H9 (cell line): Measurements from ENCODE around the gene AGTPBP1. TPM values are rescaled to one million over a fixed set of nuclear protein-coding genes. Genes with fewer than 3 reads are reported as not detected.

Experiments
- DNase-seq: peaks from one replicate; pipeline ENCODE4 v3.0.0-alpha.2; 2017
- H2AFZ ChIP-seq: one replicate; pipeline ENCODE4 v1.6.1; 2013; ENCODE audit warnings: mild to moderate bottlenecking, low read length, control low read depth, moderate library complexity
- H2AK5ac ChIP-seq: 2 replicates; pipeline ENCODE4 v1.6.1; 2013; ENCODE audit warnings: low read length, control low read depth, mixed read lengths; ENCODE audit not compliant: insufficient read length
- H2BK120ac ChIP-seq: one replicate; pipeline ENCODE4 v1.6.1; 2013; ENCODE audit warnings: low read depth, mild to moderate bottlenecking, low read length, control low read depth, inconsistent platforms; ENCODE audit not compliant: poor library complexity, severe bottlenecking
- H2BK12ac ChIP-seq: 2 replicates; pipeline ENCODE4 v1.6.1; 2013; ENCODE audit warnings: low read length, control low read depth, mixed read lengths, low read depth; ENCODE audit not compliant: insufficient read length
- H2BK15ac ChIP-seq: 2 replicates; pipeline ENCODE4 v1.6.1; 2013; ENCODE audit warnings: low read depth, low read length, control low read depth
- H2BK20ac ChIP-seq: one replicate; pipeline ENCODE4 v1.6.1; 2013; ENCODE audit warnings: low read depth, mild to moderate bottlenecking, low read length, control low read depth, inconsistent platforms; ENCODE audit not compliant: poor library complexity, severe bottlenecking
- H2BK5ac ChIP-seq: 2 replicates; pipeline ENCODE4 v1.6.1; 2013; ENCODE audit warnings: low read length, control low read depth, mixed read lengths; ENCODE audit not compliant: insufficient read length
- H3K14ac ChIP-seq: 2 replicates; pipeline ENCODE4 v1.6.1; 2013; ENCODE audit warnings: low read length, control low read depth; ENCODE audit not compliant: insufficient read depth
- H3K18ac ChIP-seq: 2 replicates; pipeline ENCODE4 v1.6.1; 2013; ENCODE audit warnings: low read depth, mild to moderate bottlenecking, mixed read lengths, low read length, control low read depth; ENCODE audit not compliant: insufficient read length
- H3K23ac ChIP-seq: 2 replicates; pipeline ENCODE4 v1.6.1; 2013; ENCODE audit warnings: low read length, control low read depth, mixed read lengths, low read depth; ENCODE audit not compliant: insufficient read length
- H3K23me2 ChIP-seq: 2 replicates; pipeline ENCODE4 v1.6.1; 2013; ENCODE audit warnings: low read depth, mild to moderate bottlenecking, mixed read lengths, low read length, control low read depth; ENCODE audit not compliant: insufficient read length, poor library complexity, severe bottlenecking
- H3K27ac ChIP-seq: 2 replicates; pipeline ENCODE4 v1.5.1; 2013; ENCODE audit warnings: low read length, control low read depth, mixed read lengths, low read depth; ENCODE audit not compliant: insufficient read length
- H3K27me3 ChIP-seq: 2 replicates; pipeline ENCODE4 v1.6.1; 2013; ENCODE audit warnings: low read length, control low read depth, inconsistent platforms; ENCODE audit not compliant: insufficient read depth
- H3K4ac ChIP-seq: 2 replicates; pipeline ENCODE4 v1.6.1; 2013; ENCODE audit warnings: low read depth, mild to moderate bottlenecking, control low read depth, inconsistent platforms, low read length, moderate library complexity
- H3K4me1 ChIP-seq: 2 replicates; pipeline ENCODE4 v1.6.1; 2013; ENCODE audit warnings: low read length, control low read depth, inconsistent platforms; ENCODE audit not compliant: insufficient read depth
- H3K4me2 ChIP-seq: 2 replicates; pipeline ENCODE4 v1.6.1; 2013; ENCODE audit warnings: low read length, control low read depth, mixed read lengths; ENCODE audit not compliant: insufficient read length, insufficient read depth
- H3K56ac ChIP-seq: 2 replicates; pipeline ENCODE4 v1.6.1; 2013; ENCODE audit warnings: low read depth, mild to moderate bottlenecking, mixed read lengths, low read length, control low read depth; ENCODE audit not compliant: insufficient read length
- H3K79me1 ChIP-seq: 2 replicates; pipeline ENCODE4 v1.6.1; 2013; ENCODE audit warnings: low read depth, mild to moderate bottlenecking, moderate library complexity, low read length, control low read depth, inconsistent platforms; ENCODE audit not compliant: insufficient read depth, poor library complexity, severe bottlenecking
- H3K79me2 ChIP-seq: 2 replicates; pipeline ENCODE4 v1.6.1; 2013; ENCODE audit warnings: low read length, control low read depth, inconsistent platforms; ENCODE audit not compliant: insufficient read depth
- H3K9ac ChIP-seq: 2 replicates; pipeline ENCODE4 v1.6.1; 2013; ENCODE audit warnings: low read length, control low read depth, mixed read lengths; ENCODE audit not compliant: insufficient read length; ENCODE audit errors: extremely low read depth
- H3K9me3 ChIP-seq: one replicate; pipeline ENCODE4 v1.6.1; 2013; ENCODE audit warnings: low read depth, low read length, inconsistent platforms; ENCODE audit not compliant: control insufficient read depth
- H3T11ph ChIP-seq: one replicate; pipeline ENCODE4 v1.6.1; 2013; ENCODE audit warnings: mild to moderate bottlenecking, low read length, control low read depth, inconsistent platforms
- H4K20me1 ChIP-seq: one replicate; pipeline ENCODE4 v1.6.1; 2013; ENCODE audit not compliant: control insufficient read depth, insufficient read length, insufficient read depth
- H4K5ac ChIP-seq: 2 replicates; pipeline ENCODE4 v1.6.1; 2013; ENCODE audit warnings: low read depth, mild to moderate bottlenecking, mixed read lengths, low read length, control low read depth; ENCODE audit not compliant: insufficient read length
- H4K8ac ChIP-seq: replicated peaks from 2 replicates; pipeline ENCODE4 v1.6.1; 2013; ENCODE audit warnings: low read length, control low read depth, mixed read lengths, low read depth; ENCODE audit not compliant: insufficient read length
- H4K91ac ChIP-seq: 2 replicates; pipeline ENCODE4 v1.6.1; 2013; ENCODE audit warnings: low read depth, mild to moderate bottlenecking, moderate library complexity, mixed read lengths, low read length, control low read depth; ENCODE audit not compliant: insufficient read length
- H3K27ac Mint-ChIP-seq, 3 experiments: 2 replicates in 2 of 3; 3 replicates in 1 of 3; pipeline ENCODE4 v1.8.0; 2020 to 2021; ENCODE audit warnings: mixed read lengths in 3 of 3, mild to moderate bottlenecking in 1 of 3, moderate library complexity in 1 of 3
- H3K27me3 Mint-ChIP-seq: 2 replicates; pipeline ENCODE4 v1.8.0; 2021; ENCODE audit warnings: low read depth, mild to moderate bottlenecking, moderate library complexity, mixed read lengths
- H3K36me3 Mint-ChIP-seq, 3 experiments: 2 replicates in 2 of 3; 3 replicates in 1 of 3; pipeline ENCODE4 v1.8.0; 2020 to 2021; ENCODE audit warnings: low read depth in 3 of 3, mixed read lengths in 3 of 3; ENCODE audit not compliant: insufficient read depth in 1 of 3
- H3K4me1 Mint-ChIP-seq, 2 experiments: 2 replicates each; pipeline ENCODE4 v1.8.0; 2020; ENCODE audit warnings: mixed read lengths in 2 of 2
- H3K4me3 Mint-ChIP-seq, 2 experiments: 2 replicates in 1 of 2; 3 replicates in 1 of 2; pipeline ENCODE4 v1.8.0; 2020 to 2021; ENCODE audit warnings: mild to moderate bottlenecking in 2 of 2, mixed read lengths in 2 of 2, moderate library complexity in 1 of 2
- H3K9me3 Mint-ChIP-seq, 2 experiments: 2 replicates in 1 of 2; 3 replicates in 1 of 2; pipeline ENCODE4 v1.8.0; 2020; ENCODE audit warnings: mild to moderate bottlenecking in 2 of 2, mixed read lengths in 2 of 2, moderate library complexity in 1 of 2
- CTCF ChIP-seq: fragments of 200-600 bp; sonication (generic); conservative IDR thresholded peaks from 3 replicates; pipeline ENCODE4 v1.8.0; 2021; ENCODE audit warnings: antibody characterized with exemption, mild to moderate bottlenecking
- WGBS: extraction: QIAGEN DNeasy Blood & Tissue Kit; methylation state at CpG from one replicate; pipeline ENCODE4 v1.1.7; 2013; ENCODE audit warnings: missing lambda C conversion rate, low lambda C conversion rate, mixed read lengths; ENCODE audit not compliant: insufficient read length; ENCODE audit errors: extremely low coverage; 5-methylcytosine and 5-hydroxymethylcytosine counted together
- total RNA-seq: library from RNA; stranded (reverse); gene quantifications from 2 replicates; pipeline ENCODE4 v1.2.1, GENCODE V29; 2021

Gene AGTPBP1
- total RNA-seq, 1 experiment from 2014 or later, result 53.1 TPM

GRCh38 chr9:85553475-85553874 is 188.3 kb downstream of the AGTPBP1 start:
- H2BK20ac ChIP-seq, result no peak overlapping the region
- no peak overlapping the region for H3K4me2 ChIP-seq
- no CpG with 5 or more reads among the region's 5 CpGs for WGBS
- H3K4me3 Mint-ChIP-seq, result no peak overlapping the region
- no peak overlapping the region for H3T11ph ChIP-seq
- no peak overlapping the region for H3K4ac ChIP-seq
- H4K91ac ChIP-seq, result no peak overlapping the region
- H3K18ac ChIP-seq, result no peak overlapping the region
- H3K9me3 ChIP-seq, result no peaks in the 10 kb centered on the region
- H3K23me2 ChIP-seq, result no peaks in the 10 kb centered on the region
- H3K9ac ChIP-seq, result no peak overlapping the region
- H3K4me1 Mint-ChIP-seq, result peaks cover 0 to 9% of the 10 kb centered on the region in 2 experiments
- no peak overlapping the region for H4K5ac ChIP-seq
- H3K14ac ChIP-seq, result no peak overlapping the region
- TF ChIP-seq CTCF, result no peak
- no peak overlapping the region for H2BK12ac ChIP-seq
- no peaks in the 10 kb centered on the region for H3K27me3 ChIP-seq
- no peaks in the 10 kb centered on the region for H3K4me1 ChIP-seq
- H3K9me3 Mint-ChIP-seq, result no peaks in the 10 kb centered on the region
- H4K20me1 ChIP-seq, result no peaks in the 10 kb centered on the region
- no peaks in the 10 kb centered on the region for H3K27me3 Mint-ChIP-seq
- H3K79me1 ChIP-seq, result no peaks in the 10 kb centered on the region
- DNase-seq, result no peak
- H2BK5ac ChIP-seq, result no peak overlapping the region
- H3K27ac Mint-ChIP-seq, result no peak overlapping the region
- H4K8ac ChIP-seq, result no peak overlapping the region
- no peak overlapping the region for H2BK15ac ChIP-seq
- H2AFZ ChIP-seq, result no peak overlapping the region
- H3K23ac ChIP-seq, result no peak overlapping the region
- H2AK5ac ChIP-seq, result no peak overlapping the region
- H2BK120ac ChIP-seq, result no peak overlapping the region
- H3K56ac ChIP-seq, result no peak overlapping the region
- H3K79me2 ChIP-seq, result no peaks in the 10 kb centered on the region
- H3K36me3 Mint-ChIP-seq, result peaks cover 0 to 3% (median 0%) of the 10 kb centered on the region in 3 experiments; a peak in 2 of 7 replicates
- H3K27ac ChIP-seq, result no peak overlapping the region
